HG02678 (cell line): ENCODE measurements around the gene KCTD2.

Source experiments
- ATAC-seq: cut with Tn5 transposase; IDR thresholded peaks from one replicate; pipeline ENCODE4 v1.9.1; 2021; ENCODE audit warnings: mild to moderate bottlenecking, moderate library complexity; ENCODE audit not compliant: unreplicated experiment

The KCTD2 gene

DNA sequence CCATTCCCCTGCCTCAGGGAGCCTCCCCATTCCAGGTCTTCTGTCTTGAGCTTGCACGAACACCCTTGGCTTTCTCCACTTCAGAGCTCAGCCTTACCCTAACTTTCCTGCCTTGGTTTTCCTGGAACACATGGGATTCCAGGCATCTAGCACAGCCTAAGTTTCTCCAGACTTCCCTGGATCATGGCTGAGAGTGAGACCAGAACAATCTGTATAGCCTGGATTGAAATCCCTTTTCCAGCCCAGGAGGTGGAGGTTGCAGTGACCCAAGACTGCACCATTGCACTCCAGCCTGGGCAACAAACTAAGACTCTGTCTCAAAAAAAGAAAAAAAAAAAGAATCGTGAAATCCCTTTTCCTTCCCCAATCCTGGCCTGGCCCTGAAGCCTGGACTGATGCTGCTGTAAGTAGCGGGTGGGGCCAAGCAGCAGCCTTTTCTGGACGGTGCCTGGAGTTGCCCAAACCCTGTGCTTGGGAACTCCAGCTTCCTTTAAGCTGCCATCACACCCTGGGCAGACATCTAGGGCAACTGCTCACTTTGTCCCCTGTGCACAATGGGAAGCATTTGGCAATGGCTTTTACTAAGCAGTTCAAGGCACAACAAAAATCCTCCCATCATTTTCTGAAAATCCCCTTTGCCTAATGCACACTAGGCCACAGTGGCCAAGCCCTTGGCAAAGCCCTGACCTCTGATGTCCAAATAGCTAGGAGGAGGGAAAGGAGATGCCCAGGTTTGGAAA, 28.7 kb downstream of the KCTD2 start:
- no peak for ATAC-seq

DNA sequence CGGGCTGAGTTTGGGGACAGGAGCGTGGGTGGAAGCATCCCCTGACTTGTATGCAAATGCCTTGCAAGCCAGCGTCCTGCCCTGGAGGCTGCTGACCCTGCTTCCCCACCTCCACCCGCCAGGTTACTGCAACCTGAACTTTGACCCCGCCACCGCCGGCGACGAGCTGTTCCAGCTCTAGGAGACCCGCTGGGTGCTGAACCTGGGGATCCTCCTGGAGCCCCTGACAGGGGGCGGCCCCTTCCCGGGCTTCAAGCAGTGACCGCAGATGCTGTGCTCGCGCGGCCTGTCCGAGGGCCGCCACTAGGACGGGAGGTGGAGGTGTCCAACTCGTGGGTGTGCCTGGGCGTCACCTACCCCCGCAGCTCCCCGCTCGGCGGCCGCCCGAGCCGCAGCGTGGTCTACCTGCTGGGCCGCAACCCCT, 30.1 kb downstream of the KCTD2 start:
- peak; percentile 5 for ATAC-seq

DNA sequence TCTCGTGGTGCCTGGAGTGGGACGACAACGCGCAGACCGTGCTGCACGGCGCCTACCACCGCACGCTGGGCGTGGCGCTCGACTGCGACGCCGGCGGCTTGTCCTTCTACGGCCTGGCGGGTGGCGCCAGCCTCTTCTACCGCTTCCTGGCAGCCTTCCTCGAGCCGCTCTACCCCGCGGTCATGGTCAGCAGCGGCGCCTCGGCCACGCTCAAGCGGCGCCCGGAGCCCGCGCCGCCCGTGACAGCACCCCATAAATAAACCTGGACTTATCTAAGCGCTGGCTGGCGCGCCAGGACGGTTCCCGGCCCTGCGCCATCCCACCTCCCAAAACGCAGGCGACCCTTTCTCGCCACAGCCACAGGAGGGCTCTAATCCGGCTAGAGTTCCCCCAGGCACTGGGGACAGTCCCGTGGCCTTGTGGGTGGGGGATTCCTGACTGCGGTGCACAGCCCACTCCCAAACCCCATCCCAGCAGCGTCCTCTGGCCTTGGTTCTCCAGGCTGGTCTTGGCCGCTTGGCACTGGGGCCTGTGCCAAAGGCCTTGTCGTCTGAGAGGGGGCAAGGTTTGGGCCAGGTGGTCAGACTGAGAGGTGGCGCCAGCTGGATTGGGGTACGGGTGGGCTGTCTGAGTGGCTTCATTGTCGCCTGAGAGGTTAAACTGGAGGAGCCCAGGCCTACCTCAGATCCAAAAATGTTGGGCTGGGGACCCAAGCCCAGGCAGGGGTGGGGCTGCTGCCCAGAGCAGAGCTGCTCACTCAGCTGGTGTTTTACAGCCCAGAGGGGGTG, 30.7 kb downstream of the KCTD2 start:
- ATAC-seq, result peak; percentile 53

DNA sequence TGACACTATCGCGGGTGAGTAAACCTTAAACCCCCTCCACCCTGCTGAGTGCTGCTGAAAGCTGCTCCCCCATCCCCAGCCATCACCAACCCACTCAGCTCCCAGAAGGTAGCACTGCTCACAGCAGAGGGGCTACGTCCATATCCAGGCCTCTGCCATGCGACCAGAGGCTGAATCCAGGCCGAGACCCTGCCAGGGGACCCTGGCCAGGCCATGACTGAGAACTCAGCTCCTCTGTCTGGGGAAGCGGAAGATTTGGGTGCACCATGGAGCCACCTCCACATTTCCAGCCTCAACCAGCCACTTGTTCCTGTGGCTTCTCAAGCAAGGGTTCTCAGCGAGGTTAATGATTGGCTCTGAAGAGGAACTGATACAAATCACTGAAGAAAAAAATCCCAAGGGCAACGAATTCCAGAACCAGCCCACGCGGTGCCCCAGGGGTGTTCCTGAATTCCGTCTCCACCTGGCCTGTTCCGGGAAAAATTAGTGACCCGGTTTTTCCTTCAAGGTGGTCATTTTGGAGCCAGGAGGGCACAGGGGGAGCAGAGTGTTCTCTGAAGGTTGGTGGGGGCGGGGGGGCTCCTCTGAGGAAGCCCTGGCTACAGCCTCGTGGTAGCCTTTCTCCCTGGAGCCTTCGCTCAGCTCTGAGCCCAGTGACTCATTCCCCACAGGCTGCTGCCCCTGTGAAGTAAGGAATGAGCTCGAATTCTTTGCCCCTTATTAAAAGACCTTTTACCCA, 31.4 kb downstream of the KCTD2 start:
- ATAC-seq, result peak; percentile 44

DNA sequence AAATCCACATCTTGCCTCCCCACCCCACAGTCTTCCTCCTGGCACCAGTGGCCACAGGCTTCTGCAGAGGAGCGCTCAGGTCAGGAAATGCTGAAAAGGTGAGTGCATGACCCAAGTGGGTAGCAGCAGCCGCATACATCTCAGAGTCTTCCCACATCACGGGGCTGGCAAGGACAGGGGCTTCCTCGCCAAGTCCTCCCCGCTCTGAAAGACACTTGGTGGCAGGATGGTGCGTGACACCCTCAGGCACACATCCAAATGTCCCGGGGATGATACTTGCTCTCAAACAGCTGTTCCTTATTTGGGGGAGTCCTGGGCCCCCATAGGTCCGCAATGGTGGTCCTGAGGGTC, 32.0 kb downstream of the KCTD2 start:
- peak; percentile 4 for ATAC-seq

DNA sequence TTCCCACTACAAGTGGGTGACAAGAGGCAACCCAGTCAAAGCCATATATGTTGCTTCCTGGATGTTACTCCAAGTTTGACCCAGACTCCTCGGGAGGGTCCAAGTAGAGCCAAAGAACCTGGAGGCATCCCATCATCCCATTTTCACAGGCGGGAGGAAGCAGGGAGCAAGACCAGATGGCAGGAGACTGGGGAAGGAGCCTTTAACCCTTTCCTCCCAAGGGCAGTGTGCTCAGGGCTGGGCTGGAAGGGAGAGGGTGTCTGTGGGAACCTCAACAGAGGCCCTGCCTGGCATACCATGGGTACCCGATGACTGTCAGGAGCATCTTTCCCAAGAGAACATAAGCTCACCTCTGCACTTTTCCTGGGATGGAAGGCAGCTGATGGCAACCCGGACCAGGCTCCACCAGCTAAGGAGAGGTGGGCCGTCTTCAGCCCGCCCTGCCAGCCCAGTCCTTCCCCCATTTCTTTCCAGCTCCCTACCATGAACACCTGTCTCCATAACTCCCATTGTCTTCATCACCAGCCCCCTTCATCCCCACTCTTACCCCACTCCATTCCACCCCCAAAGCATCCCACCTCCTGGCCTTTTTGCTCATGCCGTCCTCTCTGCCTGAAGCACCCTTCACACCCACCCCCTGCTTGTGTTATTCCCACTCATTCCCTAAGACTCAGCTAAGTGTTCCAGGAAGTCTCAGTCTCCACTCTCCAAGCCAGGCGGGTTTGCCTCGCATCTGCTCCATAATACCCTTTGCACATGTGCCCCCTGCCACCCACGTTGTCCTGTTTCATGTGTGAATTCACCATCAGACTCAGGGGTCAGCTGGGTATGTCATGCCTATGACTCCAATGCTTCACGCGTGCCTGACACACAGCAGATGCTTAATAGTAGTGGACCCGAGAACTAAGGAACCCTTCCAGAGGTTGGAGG, 34.9 kb downstream of the KCTD2 start:
- ATAC-seq, result no peak

DNA sequence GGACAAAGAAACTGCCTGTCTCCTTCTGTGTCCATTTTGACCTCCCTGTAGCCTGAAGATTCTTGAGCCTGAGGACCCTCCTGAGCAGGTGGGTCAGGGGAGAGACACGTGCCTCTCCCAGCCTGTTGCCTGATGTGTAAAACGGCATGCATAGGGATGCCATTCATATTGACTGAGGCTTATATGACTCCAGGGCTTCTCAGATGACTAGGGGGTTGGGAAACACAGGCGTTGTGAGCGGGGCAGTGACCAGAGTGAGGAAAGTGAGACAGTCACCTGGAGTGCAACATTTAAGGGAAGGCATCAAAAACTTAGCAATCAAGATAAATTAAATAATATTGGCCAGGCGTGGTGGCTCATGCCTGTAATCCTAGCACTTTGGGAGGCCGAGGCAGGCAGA, 35.7 kb downstream of the KCTD2 start:
- ATAC-seq, result no peak

DNA sequence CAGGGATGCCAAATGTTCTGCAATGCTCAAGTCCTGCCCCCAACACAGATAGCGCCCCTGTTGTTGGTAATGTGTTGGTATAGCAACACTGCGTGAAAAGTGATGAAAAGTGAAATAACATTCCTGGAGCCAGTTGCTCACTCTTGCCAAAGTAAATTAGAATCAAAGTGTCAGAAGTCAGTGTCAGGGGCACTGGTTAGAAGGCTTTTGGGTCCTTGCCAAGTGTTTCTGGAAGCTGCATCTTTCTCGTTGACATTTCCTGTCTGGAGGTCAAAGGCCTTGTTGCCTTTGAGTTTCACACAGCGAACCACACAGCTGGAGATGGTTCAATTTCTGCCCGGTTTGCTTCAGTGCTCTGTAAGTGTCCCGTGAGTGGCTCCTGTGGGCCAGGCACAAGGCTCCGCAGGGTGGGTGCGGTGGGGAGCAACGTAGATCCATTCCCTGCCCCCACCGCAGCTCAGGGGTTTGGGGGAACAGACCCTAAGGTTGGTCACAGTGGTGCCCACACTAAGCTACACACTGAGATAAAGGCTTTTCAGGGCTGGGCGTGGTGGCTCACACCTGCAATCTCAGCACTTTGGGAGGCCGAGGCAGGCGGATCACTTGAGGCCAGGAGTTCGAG, 37.1 kb downstream of the KCTD2 start:
- ATAC-seq, result no peak

DNA sequence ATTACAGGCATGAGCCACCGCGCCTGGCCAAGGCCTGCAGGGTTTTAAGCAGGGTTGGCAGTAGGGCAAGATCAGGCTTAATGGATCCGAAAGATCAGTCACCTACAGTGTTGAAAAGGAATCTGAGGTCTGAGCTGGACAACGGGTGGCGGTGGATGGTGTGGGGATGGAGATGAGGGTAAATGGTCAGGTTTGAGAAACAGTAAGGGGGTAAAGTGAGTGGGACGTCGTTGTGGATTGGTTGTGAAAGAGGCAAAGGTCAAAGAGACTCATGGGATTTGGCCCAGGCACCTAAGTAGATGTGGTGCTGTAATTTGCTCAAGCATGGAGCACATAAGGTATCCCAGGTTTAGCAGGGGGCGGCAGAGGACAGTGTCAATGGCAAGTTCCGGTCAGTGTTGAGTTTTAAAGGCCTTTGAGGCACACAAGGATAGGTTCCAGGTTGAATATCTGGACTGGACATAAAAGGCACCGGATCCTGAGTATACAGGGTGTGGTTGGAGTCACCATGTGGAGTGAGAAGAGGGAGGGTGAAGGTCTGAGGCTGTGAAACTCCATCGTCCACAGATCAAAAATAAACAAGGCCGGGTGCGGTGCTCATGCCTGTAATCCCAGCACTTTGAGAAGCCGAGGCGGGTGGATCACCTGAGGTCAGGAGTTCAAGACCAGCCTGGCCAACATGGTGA, 39.6 kb downstream of the KCTD2 start:
- no peak for ATAC-seq

DNA sequence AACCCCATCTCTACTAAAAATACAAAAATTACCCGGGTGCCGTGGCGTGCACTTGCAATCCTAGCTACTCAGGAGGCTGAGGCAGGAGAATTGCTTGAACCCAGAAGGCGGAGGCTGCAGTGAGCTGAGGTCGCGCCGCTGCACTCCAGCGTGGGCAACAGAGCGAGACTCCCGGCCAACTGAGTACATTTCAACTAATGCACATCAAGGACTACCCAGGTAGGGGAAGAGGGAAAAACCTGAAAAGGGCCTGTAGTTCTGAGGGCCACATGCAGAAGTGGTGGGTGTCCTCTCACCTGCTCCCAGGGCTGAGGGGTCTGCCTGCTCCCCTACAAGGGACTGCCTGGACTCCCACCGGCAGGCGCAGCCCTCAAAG, 40.1 kb downstream of the KCTD2 start:
- peak; percentile 7 for ATAC-seq

DNA sequence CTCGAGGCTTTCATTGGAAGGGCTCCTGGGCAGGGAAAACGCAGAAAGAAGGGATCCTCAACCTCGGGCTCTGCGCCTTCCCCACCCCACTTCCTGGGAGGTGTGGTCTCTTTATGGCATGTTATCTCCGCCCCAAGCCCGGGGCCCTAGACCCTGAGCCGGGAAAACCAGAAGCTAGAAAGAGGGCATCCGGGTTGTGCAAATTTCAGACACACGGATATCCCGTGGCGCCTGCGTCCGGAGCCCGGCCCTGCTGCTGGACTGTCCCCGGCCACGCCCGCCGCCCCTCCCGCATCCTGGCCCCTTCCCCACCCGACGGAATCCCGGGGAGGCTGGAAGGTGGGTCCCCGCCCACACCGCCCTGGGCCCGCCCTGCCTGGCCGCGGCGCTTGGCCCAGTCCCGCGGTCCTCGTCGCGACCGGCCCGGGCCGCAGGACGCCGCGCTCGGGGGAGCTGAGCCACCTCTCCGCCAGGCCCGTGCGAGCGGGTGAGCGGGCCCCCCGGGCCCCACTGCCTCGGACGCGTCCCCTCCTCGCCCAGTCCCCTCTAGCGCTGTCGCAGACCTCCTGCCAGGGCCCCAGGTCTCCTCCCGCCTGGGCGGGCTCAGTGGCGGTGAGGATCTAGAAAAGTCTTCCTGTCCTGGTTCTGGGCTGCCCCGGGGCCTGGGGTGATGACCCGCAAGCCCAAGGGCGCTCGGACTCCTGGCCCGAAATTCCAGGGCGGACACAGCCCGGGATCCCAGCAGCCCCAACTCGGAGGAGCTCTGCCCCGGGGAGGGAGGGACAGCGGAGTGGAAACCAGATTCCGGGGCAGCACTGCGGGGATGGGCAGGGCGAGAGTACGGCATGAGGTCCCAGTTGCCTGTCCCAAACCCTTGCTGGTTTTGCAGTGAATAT, 40.8 kb downstream of the KCTD2 start, which contains the start of gene SLC16A5:
Gene SLC16A5 (plus strand): TSS at position 397 of the 896 bp plus-strand sequence. CDS start 5,683 bp downstream, outside the sequence.
- peak; percentile 68 for ATAC-seq

DNA sequence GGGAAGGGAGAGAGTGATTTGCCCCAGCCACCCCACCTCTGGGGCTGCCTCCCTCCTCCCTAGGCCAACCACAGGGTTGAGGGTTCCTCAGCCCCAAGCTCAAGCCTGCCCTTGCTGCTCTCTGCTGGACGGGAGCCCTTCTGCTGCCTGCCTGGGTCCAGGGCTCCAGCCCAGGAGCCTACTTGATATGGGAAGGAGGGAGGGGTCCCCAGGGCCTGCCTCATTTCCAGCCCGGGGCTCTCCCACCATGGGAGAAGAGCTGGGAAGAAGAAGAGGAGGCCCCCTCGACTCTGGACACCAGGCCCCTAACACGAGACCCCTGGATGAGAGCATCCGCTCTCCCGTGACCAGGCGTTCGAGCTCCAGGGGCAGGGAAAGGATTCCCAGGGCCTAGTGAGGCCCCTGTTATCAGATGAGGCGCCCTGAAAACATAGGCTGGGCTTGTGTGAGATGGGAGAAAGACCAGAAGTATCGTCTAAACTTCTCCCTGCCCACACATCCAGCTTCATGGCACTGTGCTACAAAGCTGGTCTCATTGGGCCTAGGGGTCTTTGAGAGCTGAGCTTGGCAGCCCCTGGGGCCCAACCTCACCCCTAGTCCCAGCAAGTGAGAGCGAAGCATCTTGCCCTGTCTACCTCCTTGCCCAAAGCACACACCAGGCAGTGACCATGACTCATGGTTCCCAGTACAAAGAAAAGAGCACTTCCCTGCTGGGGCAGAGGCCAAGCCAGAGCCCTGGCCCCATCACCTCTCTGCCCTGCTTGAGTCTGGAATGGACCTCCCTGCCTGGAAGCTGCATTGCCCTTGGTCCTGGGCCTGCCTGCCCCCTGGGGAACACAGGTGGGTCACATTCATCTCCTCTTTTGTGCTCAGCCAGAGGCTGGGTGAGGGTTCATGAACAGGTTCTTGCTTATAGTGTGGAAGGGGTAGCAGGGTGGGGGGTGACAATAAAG, 41.7 kb downstream of the KCTD2 start:
- peak; percentile 21 for ATAC-seq

DNA sequence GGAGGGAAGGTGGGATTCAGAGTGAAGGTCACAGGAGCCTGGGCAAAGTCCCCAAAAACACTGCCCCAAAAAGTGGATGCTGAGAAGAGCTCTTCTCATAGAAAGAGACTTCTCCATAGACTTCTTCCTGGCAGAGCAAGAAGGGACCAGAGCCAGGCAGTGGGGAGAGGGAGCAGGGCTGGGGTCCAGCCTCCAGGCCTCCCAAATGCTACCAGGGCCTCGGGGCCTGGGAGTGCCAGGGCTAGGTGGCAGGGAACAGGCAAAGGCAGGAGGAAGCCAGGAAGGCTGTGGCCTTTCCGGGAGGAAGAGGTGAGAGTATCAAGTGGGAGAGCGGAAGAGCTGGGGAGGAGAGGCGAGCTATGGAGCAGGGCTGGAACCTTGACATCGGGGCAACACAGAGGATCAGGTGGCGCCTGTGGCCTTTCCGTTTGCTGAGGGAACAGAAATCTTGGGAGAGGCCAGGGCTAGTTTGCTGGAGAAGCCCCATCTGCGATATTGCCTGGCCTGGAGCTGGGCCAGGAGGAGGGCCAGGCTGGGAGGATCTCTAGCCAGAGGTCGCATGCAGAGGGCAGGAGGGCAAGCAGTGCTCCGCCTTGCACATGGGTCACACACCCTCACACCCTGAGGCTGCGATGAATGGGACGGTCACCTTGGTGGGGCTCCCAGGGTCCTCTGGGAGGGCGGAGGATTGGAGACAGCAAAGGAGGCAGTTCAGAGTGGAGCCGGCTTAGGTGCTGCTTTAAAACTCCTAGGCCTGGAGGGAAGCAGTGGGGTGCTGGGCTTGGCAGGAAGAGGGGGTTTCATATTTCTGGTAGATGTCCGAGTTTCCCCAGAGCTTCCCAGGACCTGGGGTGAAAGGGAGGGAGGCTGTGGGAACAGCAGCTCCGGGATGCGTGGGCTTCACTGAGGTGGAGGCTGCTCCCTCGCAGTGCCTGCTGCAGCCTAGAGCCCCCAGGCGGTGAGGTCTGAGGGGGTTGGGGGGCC, 44.1 kb downstream of the KCTD2 start:
- no peak for ATAC-seq

DNA sequence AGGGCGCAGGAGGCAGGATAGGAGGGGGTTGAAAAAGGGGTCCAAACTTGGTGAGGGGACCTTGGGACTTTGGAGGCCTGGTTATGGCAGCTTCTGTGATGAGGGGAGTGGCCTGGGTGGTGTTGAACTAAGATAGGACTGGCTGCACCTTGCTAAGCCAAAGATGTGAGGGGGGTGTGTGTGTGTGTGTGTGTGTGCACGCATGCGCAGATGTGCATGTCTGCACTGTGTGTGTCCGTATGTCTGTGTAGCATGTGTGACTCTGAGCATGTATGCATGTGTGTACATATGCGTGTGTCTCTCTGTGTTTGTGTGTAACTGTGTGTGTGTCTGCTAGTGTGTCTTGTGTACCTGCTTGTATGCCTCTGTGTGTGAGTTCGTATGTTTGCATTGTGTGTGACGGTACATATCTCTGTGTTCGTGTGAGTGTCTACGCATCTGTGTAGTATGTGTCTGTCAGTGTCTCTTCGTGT, 44.9 kb downstream of the KCTD2 start:
- ATAC-seq, result no peak

DNA sequence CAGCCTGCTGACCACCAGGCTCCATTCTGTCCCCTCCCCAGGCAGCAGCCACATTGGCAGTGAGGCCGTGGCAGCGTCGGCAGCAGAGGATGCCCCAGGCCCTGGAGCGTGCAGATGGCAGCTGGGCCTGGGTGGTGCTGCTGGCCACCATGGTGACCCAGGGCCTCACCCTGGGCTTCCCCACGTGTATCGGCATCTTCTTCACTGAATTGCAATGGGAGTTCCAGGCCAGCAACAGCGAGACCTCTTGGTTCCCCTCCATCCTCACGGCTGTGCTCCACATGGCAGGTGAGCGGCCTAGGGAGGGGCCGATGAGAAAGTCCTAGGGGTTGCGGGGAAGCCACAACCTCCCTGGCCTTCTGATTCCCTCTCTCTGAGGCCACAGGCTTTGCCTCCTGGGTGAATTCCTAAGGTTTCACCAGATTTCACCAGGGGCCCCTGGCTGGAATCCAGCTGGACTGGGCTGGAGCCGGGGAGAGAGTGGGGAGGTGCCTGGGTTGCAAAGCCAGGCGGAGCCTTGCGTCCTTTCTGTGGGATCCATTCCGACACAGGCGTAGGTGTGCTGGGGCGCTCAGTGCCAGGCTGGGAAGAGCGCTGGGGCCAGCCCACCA, 46.6 kb downstream of the KCTD2 start:
- ATAC-seq, result no peak
